Heart left ventricle (tissue), 13 donors: ENCODE data around the gene SGK2.

Experiments used
- POLR2A ChIP-seq, 2 donors: fragments of 450-650 bp; IDR thresholded peaks; one replicate each; pipeline ENCODE4 v1.6.1; 2017; ENCODE audit warnings: antibody characterized with exemption in 2 of 2, mild to moderate bottlenecking in 2 of 2, moderate library complexity in 2 of 2
- TF ChIP-seq, protein P1 (sequence below), 12 donors: fragments of 200-600 bp; sonication (generic) in 4 of 12; IDR thresholded peaks; one replicate each; pipeline versions ENCODE4 v1.5.0 to v1.8.0; 2018 to 2022; ENCODE audit warnings: antibody characterized with exemption in 12 of 12, mild to moderate bottlenecking in 5 of 12
- donor health status: ischemic (EF 13 %, LVEDD 7.1; RV severe dilation, severe dysfunction).
- donor health status: DM: no; HTN: yes; CAD: no.
- donor health status: DM: no; HTN: no; CAD: no.
- donor health status: ischemic (EF 25% LVEDD 6.9; RV normal size, moderate dysfunction).
- donor health status: ischemic (EF 25% LVEDD 5.7; RV mildly dilated, moderate dysfunction).
- donor health status: ischemic (EF 35%, LVEDD 5.7; RV mildly dilated, moderate dysfunction).
- donor health status: nonischemic (EF 11% LVEDD 7.7; RV severe dilation, severe dysfunction).
- donor health status: DM: yes; HTN: yes; CAD: no.
- donor health status: PGD.
- donor health status: ischemic (EF 29% LVEDD 5.4; RV normal size, mild dysfunction).
- donor health status: nonischemic (EF 23%, LVEDD 6.1; RV moderate dilation, normal function).

DNA sequence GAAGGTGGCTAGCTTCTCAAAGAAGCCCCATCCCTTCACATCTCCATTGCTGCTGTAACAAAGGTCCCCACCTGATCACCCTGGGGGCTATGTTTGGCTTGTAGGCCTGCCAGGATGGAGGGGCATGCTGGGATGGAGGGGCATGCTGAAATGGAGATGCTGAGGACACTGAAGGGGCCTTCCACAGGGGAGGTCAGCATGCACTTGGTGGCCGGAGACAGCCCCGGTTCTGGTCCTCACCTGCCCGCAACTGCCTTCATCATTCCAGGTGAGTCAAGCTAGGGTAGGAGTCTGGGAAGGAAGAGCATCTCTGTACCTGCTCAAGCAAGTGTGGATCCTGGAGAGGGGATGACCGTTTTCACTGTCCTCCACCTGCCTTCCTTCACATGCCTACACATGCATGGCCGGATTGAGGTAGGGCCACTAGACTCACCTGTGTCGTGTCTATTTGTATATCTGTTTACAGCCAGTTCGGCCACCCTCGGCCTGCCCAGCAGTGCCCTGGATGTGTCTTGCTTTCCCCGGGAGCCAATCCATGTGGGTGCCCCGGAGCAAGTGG, 45.4 kb upstream of the SGK2 start:
- TF ChIP-seq, protein P1, sequence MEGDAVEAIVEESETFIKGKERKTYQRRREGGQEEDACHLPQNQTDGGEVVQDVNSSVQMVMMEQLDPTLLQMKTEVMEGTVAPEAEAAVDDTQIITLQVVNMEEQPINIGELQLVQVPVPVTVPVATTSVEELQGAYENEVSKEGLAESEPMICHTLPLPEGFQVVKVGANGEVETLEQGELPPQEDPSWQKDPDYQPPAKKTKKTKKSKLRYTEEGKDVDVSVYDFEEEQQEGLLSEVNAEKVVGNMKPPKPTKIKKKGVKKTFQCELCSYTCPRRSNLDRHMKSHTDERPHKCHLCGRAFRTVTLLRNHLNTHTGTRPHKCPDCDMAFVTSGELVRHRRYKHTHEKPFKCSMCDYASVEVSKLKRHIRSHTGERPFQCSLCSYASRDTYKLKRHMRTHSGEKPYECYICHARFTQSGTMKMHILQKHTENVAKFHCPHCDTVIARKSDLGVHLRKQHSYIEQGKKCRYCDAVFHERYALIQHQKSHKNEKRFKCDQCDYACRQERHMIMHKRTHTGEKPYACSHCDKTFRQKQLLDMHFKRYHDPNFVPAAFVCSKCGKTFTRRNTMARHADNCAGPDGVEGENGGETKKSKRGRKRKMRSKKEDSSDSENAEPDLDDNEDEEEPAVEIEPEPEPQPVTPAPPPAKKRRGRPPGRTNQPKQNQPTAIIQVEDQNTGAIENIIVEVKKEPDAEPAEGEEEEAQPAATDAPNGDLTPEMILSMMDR (IDR thresholded peaks at IDR 0.05), result no peak
- no peak for TF ChIP-seq POLR2A (IDR thresholded peaks at IDR 0.05)
